GM13977 (cell line): Measurements from ENCODE around the gene CAMK1D.

Experiments used
- DNase-seq: peaks from one replicate; pipeline ENCODE4 v3.0.0; 2012; ENCODE audit warnings: low spot score
- CTCF ChIP-seq: IDR thresholded peaks from 2 replicates; pipeline ENCODE4 v1.5.1; 2012; ENCODE audit warnings: mild to moderate bottlenecking, control low read depth; ENCODE audit not compliant: insufficient read depth; ENCODE audit errors: extremely low read depth, missing control alignments
- in situ Hi-C: fragments of 300-500 bp; cut with MboI; formaldehyde crosslinking; loops from one replicate; pipeline ENCODE4 v1.12.0; 2022; ENCODE audit warnings: low sequenced_read_pairs, low pct_unique_long_range_greater_than_20kb, mixed read lengths, inconsistent platforms; ENCODE audit not compliant: unreplicated experiment

Gene CAMK1D

GRCh38 chr10:12834721-12835120 lies 485.4 kb downstream of the CAMK1D start:
- no peak for DNase-seq
- TF ChIP-seq CTCF: no peak
- in situ Hi-C loops: no loop called here

- TF ChIP-seq CTCF: no peak
- in situ Hi-C loops: no loop called here
- DNase-seq: no peak
These were observed 486.4 kb downstream of the CAMK1D start for GRCh38 chr10:12835709-12836108.

GRCh38 chr10:12838366-12838765 lies 489.0 kb downstream of the CAMK1D start:
- in situ Hi-C loops: no loop called here
- no peak for TF ChIP-seq CTCF
- DNase-seq: no peak

GRCh38 chr10:12838995-12839927 lies 489.9 kb downstream of the CAMK1D start:
- no peak for DNase-seq
- in situ Hi-C loops: no loop called here
- TF ChIP-seq CTCF: no peak

- DNase-seq: no peak
- no peak for TF ChIP-seq CTCF
- in situ Hi-C loops: no loop called here
These were observed 490.7 kb downstream of the CAMK1D start for GRCh38 chr10:12839941-12840611.

GRCh38 chr10:12841426-12841825 lies 492.1 kb downstream of the CAMK1D start:
- in situ Hi-C loops: no loop called here
- DNase-seq: no peak
- TF ChIP-seq CTCF: no peak
